Measurements from ENCODE around the gene COL8A2. TPM values are rescaled to one million over a fixed set of nuclear protein-coding genes. Genes with fewer than 3 reads are reported as not detected.

Gene COL8A2
- total RNA-seq, 2 donors from 2014 or later, result 0.25 TPM; not detected in 1

- H3K27me3 Mint-ChIP-seq, result peaks cover 51% of the 10 kb centered on the region
- peaks cover 32% of the 10 kb centered on the region for H3K4me1 Mint-ChIP-seq
- ATAC-seq, result no peak
- no peak overlapping the region for H3K27ac Mint-ChIP-seq
- H3K36me3 Mint-ChIP-seq (ENCODE audit: low read depth), result peaks cover 9% of the 10 kb centered on the region
- peak overlapping the region; percentile 75 for H3K4me3 Mint-ChIP-seq
- H3K9me3 ChIP-seq (ENCODE audit: control insufficient read depth, low read length, poor library complexity, severe bottlenecking), result no peaks in the 10 kb centered on the region
- no peak for DNase-seq
These were observed 456 bp downstream of the COL8A2 start for GRCh38 chr1:36124404-36125128.

GRCh38 chr1:36123356-36123755 lies 1.7 kb downstream of the COL8A2 start:
- peaks cover 51% of the 10 kb centered on the region for H3K27me3 Mint-ChIP-seq
- H3K4me3 Mint-ChIP-seq, result peak overlapping the region; percentile 73
- no peak for DNase-seq
- H3K36me3 Mint-ChIP-seq (ENCODE audit: low read depth), result peaks cover 9% of the 10 kb centered on the region
- H3K4me1 Mint-ChIP-seq, result peaks cover 32% of the 10 kb centered on the region
- ATAC-seq, result peak; percentile 55
- H3K27ac Mint-ChIP-seq, result no peak overlapping the region
- H3K9me3 ChIP-seq (ENCODE audit: control insufficient read depth, low read length, poor library complexity, severe bottlenecking), result no peaks in the 10 kb centered on the region

DNA sequence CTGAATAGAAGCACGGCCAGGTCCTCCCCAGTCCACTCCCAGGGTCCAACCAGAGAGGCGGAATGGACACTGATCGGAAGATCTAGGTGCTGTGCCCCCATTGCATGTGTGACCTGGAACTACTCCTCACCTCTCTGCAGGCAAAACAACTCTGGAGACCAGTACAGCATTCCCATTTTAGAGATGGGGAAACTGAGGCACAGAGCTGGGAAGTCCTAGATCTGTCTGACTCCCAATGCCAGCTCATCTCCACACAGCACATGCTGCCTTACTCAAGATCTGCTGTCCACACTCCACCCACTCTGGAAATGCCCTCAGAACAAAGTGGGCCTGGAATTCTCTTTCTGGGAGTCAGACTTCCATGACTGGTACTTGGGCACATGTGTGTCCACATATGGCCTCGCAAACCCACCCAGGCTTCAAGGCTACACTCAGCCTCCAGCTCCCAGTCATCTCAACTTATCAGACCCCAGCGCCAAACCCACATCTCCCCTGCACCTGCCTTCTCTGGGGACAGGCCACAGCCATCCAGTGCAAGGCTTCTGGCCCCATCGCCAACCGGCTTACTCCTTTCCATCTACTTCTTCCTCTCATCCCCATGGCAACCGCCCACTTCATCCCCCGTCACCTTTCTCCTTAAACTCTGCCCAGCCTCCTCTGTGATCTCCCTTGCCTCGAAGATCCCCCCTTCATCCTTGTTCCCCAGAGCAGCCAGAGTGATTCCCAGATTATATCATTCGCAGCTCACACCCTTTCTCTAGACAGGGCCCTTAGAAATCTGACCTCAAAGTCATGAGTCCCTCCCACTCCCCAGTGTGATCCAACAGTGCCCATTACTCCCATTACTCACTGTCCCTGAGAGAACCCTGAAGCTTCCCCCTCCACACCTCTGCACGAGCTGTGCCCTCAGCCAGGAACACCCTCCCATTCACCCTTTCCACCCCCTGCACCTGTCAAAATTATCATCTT lies 2.7 kb downstream of the COL8A2 start:
- H3K27me3 Mint-ChIP-seq, result peaks cover 51% of the 10 kb centered on the region
- H3K4me1 Mint-ChIP-seq, result peaks cover 29% of the 10 kb centered on the region
- peaks cover 9% of the 10 kb centered on the region for H3K36me3 Mint-ChIP-seq (ENCODE audit: low read depth)
- H3K9me3 ChIP-seq (ENCODE audit: control insufficient read depth, low read length, poor library complexity, severe bottlenecking), result no peaks in the 10 kb centered on the region
- H3K4me3 Mint-ChIP-seq, result no peak overlapping the region
- H3K27ac Mint-ChIP-seq, result no peak overlapping the region
- DNase-seq, result no peak
- ATAC-seq, result no peak

- H3K9me3 ChIP-seq (ENCODE audit: control insufficient read depth, low read length, poor library complexity, severe bottlenecking), result no peaks in the 10 kb centered on the region
- ATAC-seq (no peak), DNase-seq (no peak)
- H3K27me3 Mint-ChIP-seq, result peaks cover 43% of the 10 kb centered on the region
- no peak overlapping the region for H3K4me3 Mint-ChIP-seq
- peaks cover 19% of the 10 kb centered on the region for H3K4me1 Mint-ChIP-seq
- H3K27ac Mint-ChIP-seq, result no peak overlapping the region
- H3K36me3 Mint-ChIP-seq (ENCODE audit: low read depth), result peaks cover 9% of the 10 kb centered on the region
These were observed 5.6 kb downstream of the COL8A2 start for GRCh38 chr1:36119456-36119855.

DNA sequence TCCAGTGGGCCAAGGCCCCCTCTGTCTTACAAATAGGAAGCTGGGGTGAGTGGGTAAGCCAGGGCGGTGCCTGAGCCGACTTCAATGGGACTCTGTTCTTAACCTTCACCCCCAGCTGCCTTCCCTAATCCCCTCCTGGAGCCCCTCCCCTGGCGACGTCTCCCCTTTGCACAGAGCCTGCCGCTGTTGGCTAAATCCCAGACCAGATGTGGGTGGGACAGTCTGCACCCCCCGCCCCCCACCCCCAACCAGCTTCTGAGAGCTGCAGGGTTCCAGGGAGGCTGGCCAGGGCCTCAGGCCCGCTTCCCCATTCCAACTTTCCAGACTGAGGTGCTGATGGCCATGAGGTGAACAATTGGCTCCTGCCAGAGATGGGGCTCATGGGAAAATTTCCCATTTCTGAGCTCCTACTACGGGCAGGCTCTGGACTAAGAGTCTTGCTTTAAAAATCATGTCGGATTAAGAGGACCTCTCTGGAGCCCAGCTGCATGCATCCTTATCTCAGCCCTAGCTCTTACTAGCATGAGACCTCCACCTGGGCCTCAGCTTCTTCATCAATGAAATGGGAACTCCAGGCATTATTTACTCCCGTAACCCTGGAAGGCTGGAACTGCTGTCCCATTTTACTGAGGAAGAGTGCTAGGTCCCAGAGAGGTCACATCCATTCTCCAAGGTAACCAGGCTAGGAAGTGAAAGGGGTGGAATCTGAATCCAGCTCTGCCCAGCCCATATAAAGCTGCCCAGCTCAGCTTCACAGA lies 6.4 kb downstream of the COL8A2 start:
- Mint-ChIP-seq H3K27me3 (peaks cover 34% of the 10 kb centered on the region), H3K4me1 (peaks cover 15% of the 10 kb centered on the region), H3K36me3 (ENCODE audit: low read depth) (peaks cover 9% of the 10 kb centered on the region)

GRCh38 chr1:36116901-36117300 lies 8.1 kb downstream of the COL8A2 start:
- Mint-ChIP-seq H3K27me3 (peaks cover 17% of the 10 kb centered on the region), H3K27ac (no peak overlapping the region), H3K4me3 (no peak overlapping the region), H3K4me1 (peaks cover 6% of the 10 kb centered on the region), H3K36me3 (ENCODE audit: low read depth) (no peaks in the 10 kb centered on the region)
- ATAC-seq (no peak), DNase-seq (no peak)
- no peaks in the 10 kb centered on the region for H3K9me3 ChIP-seq (ENCODE audit: control insufficient read depth, low read length, poor library complexity, severe bottlenecking)

More for the DNA sequence above, 6.4 kb downstream of the COL8A2 start:
- no peak overlapping the region for H3K4me3 Mint-ChIP-seq
- no peaks in the 10 kb centered on the region for H3K9me3 ChIP-seq (ENCODE audit: control insufficient read depth, low read length, poor library complexity, severe bottlenecking)
- no peak for DNase-seq
- ATAC-seq, result no peak
- H3K27ac Mint-ChIP-seq, result no peak overlapping the region

- H3K9me3 ChIP-seq (ENCODE audit: control insufficient read depth, low read length, poor library complexity, severe bottlenecking), result no peaks in the 10 kb centered on the region
- Mint-ChIP-seq H3K27ac (no peak overlapping the region), H3K4me1 (peaks cover 10% of the 10 kb centered on the region), H3K27me3 (peaks cover 14% of the 10 kb centered on the region), H3K36me3 (ENCODE audit: low read depth) (no peaks in the 10 kb centered on the region), H3K4me3 (no peak overlapping the region)
- DNase-seq (no peak), ATAC-seq (no peak)
These were observed 9.1 kb downstream of the COL8A2 start for GRCh38 chr1:36115931-36116330.

DNA sequence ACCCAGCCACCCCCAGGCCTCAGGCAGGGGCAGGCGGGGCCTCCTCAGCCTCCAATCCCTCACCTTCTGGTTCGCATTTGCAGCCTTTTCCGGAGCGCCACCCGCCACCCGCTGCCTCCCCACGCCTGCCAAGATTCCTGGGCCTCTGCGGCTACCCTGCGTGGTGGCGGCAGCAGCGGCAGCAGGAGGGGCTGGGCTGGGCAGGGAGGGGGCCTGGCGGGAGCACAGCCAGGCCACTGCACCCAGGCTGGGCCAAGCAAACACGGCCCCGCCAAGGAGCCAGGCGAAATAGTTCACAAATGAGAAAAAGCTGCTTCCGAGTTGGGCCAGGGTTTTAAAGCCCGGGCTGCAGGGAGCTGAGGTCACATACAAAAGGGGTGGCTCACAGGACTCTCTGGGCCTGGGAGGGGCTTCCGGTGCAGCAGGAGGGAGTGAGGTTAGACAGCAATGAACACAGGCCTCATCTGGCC lies 9.8 kb downstream of the COL8A2 start:
- peaks cover 11% of the 10 kb centered on the region for H3K4me1 Mint-ChIP-seq
- H3K36me3 Mint-ChIP-seq (ENCODE audit: low read depth), result no peaks in the 10 kb centered on the region
- DNase-seq (no peak), ATAC-seq (no peak)
- no peak overlapping the region for H3K4me3 Mint-ChIP-seq
- no peak overlapping the region for H3K27ac Mint-ChIP-seq
- H3K27me3 Mint-ChIP-seq, result peaks cover 11% of the 10 kb centered on the region
- H3K9me3 ChIP-seq (ENCODE audit: control insufficient read depth, low read length, poor library complexity, severe bottlenecking), result no peaks in the 10 kb centered on the region

DNA sequence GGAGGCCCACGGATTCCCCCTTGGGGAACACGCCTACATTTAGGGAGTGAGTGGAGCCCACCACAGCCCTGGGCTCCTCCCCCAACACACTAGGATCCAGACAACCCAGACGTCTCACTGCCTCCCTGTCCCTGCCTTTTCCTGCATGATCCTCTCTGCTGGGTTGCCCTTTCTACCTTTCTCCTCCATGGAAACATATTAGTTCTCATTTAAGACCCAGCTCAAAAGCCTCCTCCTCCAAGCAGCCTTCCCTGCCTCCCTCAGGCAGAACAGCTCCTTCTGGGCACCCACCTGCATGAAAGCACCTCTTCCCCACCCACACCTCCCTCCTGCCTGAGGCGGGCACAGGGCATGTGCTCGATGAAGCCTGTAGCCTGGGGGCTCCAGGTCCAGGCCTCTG lies 10.7 kb downstream of the COL8A2 start:
- Mint-ChIP-seq H3K36me3 (ENCODE audit: low read depth) (no peaks in the 10 kb centered on the region), H3K27ac (no peak overlapping the region), H3K4me1 (peaks cover 13% of the 10 kb centered on the region), H3K27me3 (peaks cover 6% of the 10 kb centered on the region), H3K4me3 (no peak overlapping the region)
- no peak for ATAC-seq
- no peak for DNase-seq
- H3K9me3 ChIP-seq (ENCODE audit: control insufficient read depth, low read length, poor library complexity, severe bottlenecking), result no peaks in the 10 kb centered on the region

DNA sequence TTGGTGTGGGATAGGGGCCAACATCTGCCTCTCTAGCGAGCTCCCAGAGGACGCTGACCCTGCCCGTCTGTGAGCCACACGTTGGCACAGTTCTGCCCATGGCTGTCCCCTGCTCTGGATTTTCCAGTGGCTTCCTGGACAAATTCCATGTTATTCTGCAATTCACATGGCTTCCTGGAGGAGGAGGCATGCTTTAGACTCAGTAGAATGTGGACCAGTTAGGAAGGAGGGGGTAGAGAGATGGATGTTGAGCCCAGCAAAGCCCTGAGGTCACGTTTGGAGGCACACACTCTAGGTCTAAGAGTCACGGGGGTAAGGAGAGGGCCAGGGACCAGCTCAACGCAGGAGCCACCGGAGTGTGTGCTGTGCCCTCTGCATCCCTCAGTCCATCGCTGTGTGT lies 12.2 kb downstream of the COL8A2 start:
- DNase-seq (no peak), ATAC-seq (no peak)
- Mint-ChIP-seq H3K4me1 (peaks cover 20% of the 10 kb centered on the region), H3K4me3 (no peak overlapping the region), H3K36me3 (ENCODE audit: low read depth) (no peaks in the 10 kb centered on the region), H3K27me3 (peaks cover 6% of the 10 kb centered on the region), H3K27ac (peak overlapping the region; percentile 86)
- H3K9me3 ChIP-seq (ENCODE audit: control insufficient read depth, low read length, poor library complexity, severe bottlenecking), result no peaks in the 10 kb centered on the region

DNA sequence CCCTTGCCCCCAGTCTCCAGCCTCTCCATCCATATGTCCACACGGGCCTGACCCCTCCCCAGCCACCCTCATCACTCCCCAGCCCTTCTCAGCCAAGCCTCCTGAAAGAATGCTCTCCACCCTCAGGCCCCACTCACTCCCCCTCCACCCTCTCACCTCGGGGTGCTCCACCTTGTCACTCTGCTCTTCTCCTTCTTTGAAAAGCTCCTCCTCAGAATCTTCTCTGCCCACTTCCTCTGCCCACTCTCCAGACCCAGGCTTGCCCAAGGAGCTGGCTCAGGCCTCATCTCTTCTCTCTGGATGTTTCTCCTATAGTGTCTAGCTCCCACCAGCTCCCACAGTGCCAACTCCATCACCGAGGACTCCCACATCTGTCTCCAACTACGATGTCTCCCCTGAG lies 13.9 kb downstream of the COL8A2 start:
- Mint-ChIP-seq H3K36me3 (ENCODE audit: low read depth) (no peaks in the 10 kb centered on the region), H3K27ac (peak overlapping the region; percentile 86), H3K27me3 (peaks cover under 1% of the 10 kb centered on the region), H3K4me3 (peak overlapping the region; percentile 55), H3K4me1 (peaks cover 17% of the 10 kb centered on the region)
- no peak for DNase-seq
- H3K9me3 ChIP-seq (ENCODE audit: control insufficient read depth, low read length, poor library complexity, severe bottlenecking), result no peaks in the 10 kb centered on the region
- no peak for ATAC-seq

DNA sequence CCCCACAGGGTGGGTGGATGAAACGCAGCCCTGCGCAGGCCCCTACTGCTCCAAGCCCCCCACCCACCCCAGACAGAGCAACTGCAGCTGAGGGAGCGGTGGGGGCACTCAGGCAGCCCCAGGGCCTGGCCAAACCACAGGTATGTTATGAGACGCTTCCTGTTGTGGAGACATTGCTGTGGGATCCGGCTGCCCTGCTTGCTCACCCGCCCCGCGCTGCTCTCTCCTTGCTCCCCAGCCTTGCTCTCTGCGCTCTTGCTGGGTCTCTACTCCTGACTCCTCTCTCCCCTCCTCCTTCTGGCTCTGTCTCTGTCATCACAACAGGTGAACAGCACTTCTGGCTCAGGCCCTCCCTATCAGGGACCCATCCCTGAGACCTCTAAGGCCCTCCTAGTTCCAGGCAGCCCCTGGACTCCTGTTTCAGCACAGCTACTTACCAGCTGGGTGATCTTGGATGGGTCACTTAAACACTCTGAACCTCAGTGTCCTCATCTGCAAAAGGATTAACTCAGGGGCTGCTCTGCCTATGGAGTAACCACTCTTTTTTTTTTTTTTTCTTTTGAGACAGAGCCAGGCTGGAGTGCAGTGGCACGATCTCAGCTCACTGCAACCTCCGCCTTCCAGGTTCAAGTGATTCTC lies 15.9 kb downstream of the COL8A2 start:
- DNase-seq, result peak in 1 of 3 donors; percentile 22
- peak overlapping the region; percentile 83 for H3K4me3 Mint-ChIP-seq
- no peaks in the 10 kb centered on the region for H3K27me3 Mint-ChIP-seq
- peak overlapping the region; percentile 66 for H3K27ac Mint-ChIP-seq
- H3K36me3 Mint-ChIP-seq (ENCODE audit: low read depth), result no peaks in the 10 kb centered on the region
- peak; percentile 98 for ATAC-seq
- peaks cover 17% of the 10 kb centered on the region for H3K4me1 Mint-ChIP-seq
- H3K9me3 ChIP-seq (ENCODE audit: control insufficient read depth, low read length, poor library complexity, severe bottlenecking), result no peaks in the 10 kb centered on the region
